AG04449 (cell line): ENCODE measurements around the gene DNAL4.

Source experiments
- CTCF ChIA-PET: fragments of 350-600 bp; formaldehyde crosslinking; extraction: SDS; loops from one replicate; lab custom pipeline; 2021; ENCODE audit warnings: antibody characterized with exemption; lab: Yijun Ruan, JAX
- POLR2A ChIA-PET: fragments of 400-600, 350-600 bp; formaldehyde crosslinking; extraction: SDS; loops from one replicate; lab custom pipeline; 2020; ENCODE audit warnings: antibody characterized with exemption, inconsistent platforms; lab: Yijun Ruan, JAX
- DNase-seq: peaks from one replicate; pipeline ENCODE4 v3.0.0-alpha.2; 2010; ENCODE audit warnings: low read depth, low spot score
- H3K4me3 ChIP-seq: 2 replicates; pipeline ENCODE4 v1.5.1; 2011; ENCODE audit warnings: low read depth, mild to moderate bottlenecking, control low read depth, low read length
- CTCF ChIP-seq: IDR thresholded peaks from one replicate; pipeline ENCODE4 v1.5.1; 2011; ENCODE audit warnings: mild to moderate bottlenecking, moderate library complexity, low read length, control low read depth, inconsistent platforms; ENCODE audit not compliant: insufficient read depth; ENCODE audit errors: missing control alignments

Gene DNAL4

GRCh38 chr22:38728871-38729796 is 64.8 kb downstream of the DNAL4 start:
- CTCF ChIA-PET: interaction anchor here (0.8 to 1.9 kb wide), 5 partner anchors 11 to 40 kb away, joined by 3 to 6 read pairs (median 4); no protein-coding TSS in a partner anchor
- no peak for TF ChIP-seq CTCF
- POLR2A ChIA-PET: no interaction called here
- H3K4me3 ChIP-seq: no peak overlapping the region
- DNase-seq: no peak
